H9 (cell line): ENCODE measurements around the gene WDR37. TPM values are rescaled to one million over a fixed set of nuclear protein-coding genes. Genes with fewer than 3 reads are reported as not detected.

Experiments
- DNase-seq: peaks from one replicate; pipeline ENCODE4 v3.0.0-alpha.2; 2017
- H2AFZ ChIP-seq: one replicate; pipeline ENCODE4 v1.6.1; 2013; ENCODE audit warnings: mild to moderate bottlenecking, low read length, control low read depth, moderate library complexity
- H2AK5ac ChIP-seq: 2 replicates; pipeline ENCODE4 v1.6.1; 2013; ENCODE audit warnings: low read length, control low read depth, mixed read lengths; ENCODE audit not compliant: insufficient read length
- H2BK120ac ChIP-seq: one replicate; pipeline ENCODE4 v1.6.1; 2013; ENCODE audit warnings: low read depth, mild to moderate bottlenecking, low read length, control low read depth, inconsistent platforms; ENCODE audit not compliant: poor library complexity, severe bottlenecking
- H2BK12ac ChIP-seq: 2 replicates; pipeline ENCODE4 v1.6.1; 2013; ENCODE audit warnings: low read length, control low read depth, mixed read lengths, low read depth; ENCODE audit not compliant: insufficient read length
- H2BK15ac ChIP-seq: 2 replicates; pipeline ENCODE4 v1.6.1; 2013; ENCODE audit warnings: low read depth, low read length, control low read depth
- H2BK20ac ChIP-seq: one replicate; pipeline ENCODE4 v1.6.1; 2013; ENCODE audit warnings: low read depth, mild to moderate bottlenecking, low read length, control low read depth, inconsistent platforms; ENCODE audit not compliant: poor library complexity, severe bottlenecking
- H2BK5ac ChIP-seq: 2 replicates; pipeline ENCODE4 v1.6.1; 2013; ENCODE audit warnings: low read length, control low read depth, mixed read lengths; ENCODE audit not compliant: insufficient read length
- H3K14ac ChIP-seq: 2 replicates; pipeline ENCODE4 v1.6.1; 2013; ENCODE audit warnings: low read length, control low read depth; ENCODE audit not compliant: insufficient read depth
- H3K18ac ChIP-seq: 2 replicates; pipeline ENCODE4 v1.6.1; 2013; ENCODE audit warnings: low read depth, mild to moderate bottlenecking, mixed read lengths, low read length, control low read depth; ENCODE audit not compliant: insufficient read length
- H3K23ac ChIP-seq: 2 replicates; pipeline ENCODE4 v1.6.1; 2013; ENCODE audit warnings: low read length, control low read depth, mixed read lengths, low read depth; ENCODE audit not compliant: insufficient read length
- H3K23me2 ChIP-seq: 2 replicates; pipeline ENCODE4 v1.6.1; 2013; ENCODE audit warnings: low read depth, mild to moderate bottlenecking, mixed read lengths, low read length, control low read depth; ENCODE audit not compliant: insufficient read length, poor library complexity, severe bottlenecking
- H3K27ac ChIP-seq: 2 replicates; pipeline ENCODE4 v1.5.1; 2013; ENCODE audit warnings: low read length, control low read depth, mixed read lengths, low read depth; ENCODE audit not compliant: insufficient read length
- H3K27me3 ChIP-seq: 2 replicates; pipeline ENCODE4 v1.6.1; 2013; ENCODE audit warnings: low read length, control low read depth, inconsistent platforms; ENCODE audit not compliant: insufficient read depth
- H3K4ac ChIP-seq: 2 replicates; pipeline ENCODE4 v1.6.1; 2013; ENCODE audit warnings: low read depth, mild to moderate bottlenecking, control low read depth, inconsistent platforms, low read length, moderate library complexity
- H3K4me1 ChIP-seq: 2 replicates; pipeline ENCODE4 v1.6.1; 2013; ENCODE audit warnings: low read length, control low read depth, inconsistent platforms; ENCODE audit not compliant: insufficient read depth
- H3K4me2 ChIP-seq: 2 replicates; pipeline ENCODE4 v1.6.1; 2013; ENCODE audit warnings: low read length, control low read depth, mixed read lengths; ENCODE audit not compliant: insufficient read length, insufficient read depth
- H3K56ac ChIP-seq: 2 replicates; pipeline ENCODE4 v1.6.1; 2013; ENCODE audit warnings: low read depth, mild to moderate bottlenecking, mixed read lengths, low read length, control low read depth; ENCODE audit not compliant: insufficient read length
- H3K79me1 ChIP-seq: 2 replicates; pipeline ENCODE4 v1.6.1; 2013; ENCODE audit warnings: low read depth, mild to moderate bottlenecking, moderate library complexity, low read length, control low read depth, inconsistent platforms; ENCODE audit not compliant: insufficient read depth, poor library complexity, severe bottlenecking
- H3K79me2 ChIP-seq: 2 replicates; pipeline ENCODE4 v1.6.1; 2013; ENCODE audit warnings: low read length, control low read depth, inconsistent platforms; ENCODE audit not compliant: insufficient read depth
- H3K9ac ChIP-seq: 2 replicates; pipeline ENCODE4 v1.6.1; 2013; ENCODE audit warnings: low read length, control low read depth, mixed read lengths; ENCODE audit not compliant: insufficient read length; ENCODE audit errors: extremely low read depth
- H3K9me3 ChIP-seq: one replicate; pipeline ENCODE4 v1.6.1; 2013; ENCODE audit warnings: low read depth, low read length, inconsistent platforms; ENCODE audit not compliant: control insufficient read depth
- H3T11ph ChIP-seq: one replicate; pipeline ENCODE4 v1.6.1; 2013; ENCODE audit warnings: mild to moderate bottlenecking, low read length, control low read depth, inconsistent platforms
- H4K20me1 ChIP-seq: one replicate; pipeline ENCODE4 v1.6.1; 2013; ENCODE audit not compliant: control insufficient read depth, insufficient read length, insufficient read depth
- H4K5ac ChIP-seq: 2 replicates; pipeline ENCODE4 v1.6.1; 2013; ENCODE audit warnings: low read depth, mild to moderate bottlenecking, mixed read lengths, low read length, control low read depth; ENCODE audit not compliant: insufficient read length
- H4K8ac ChIP-seq: replicated peaks from 2 replicates; pipeline ENCODE4 v1.6.1; 2013; ENCODE audit warnings: low read length, control low read depth, mixed read lengths, low read depth; ENCODE audit not compliant: insufficient read length
- H4K91ac ChIP-seq: 2 replicates; pipeline ENCODE4 v1.6.1; 2013; ENCODE audit warnings: low read depth, mild to moderate bottlenecking, moderate library complexity, mixed read lengths, low read length, control low read depth; ENCODE audit not compliant: insufficient read length
- H3K27ac Mint-ChIP-seq, 3 experiments: 2 replicates in 2 of 3; 3 replicates in 1 of 3; pipeline ENCODE4 v1.8.0; 2020 to 2021; ENCODE audit warnings: mixed read lengths in 3 of 3, mild to moderate bottlenecking in 1 of 3, moderate library complexity in 1 of 3
- H3K27me3 Mint-ChIP-seq: 2 replicates; pipeline ENCODE4 v1.8.0; 2021; ENCODE audit warnings: low read depth, mild to moderate bottlenecking, moderate library complexity, mixed read lengths
- H3K36me3 Mint-ChIP-seq, 3 experiments: 2 replicates in 2 of 3; 3 replicates in 1 of 3; pipeline ENCODE4 v1.8.0; 2020 to 2021; ENCODE audit warnings: low read depth in 3 of 3, mixed read lengths in 3 of 3; ENCODE audit not compliant: insufficient read depth in 1 of 3
- H3K4me1 Mint-ChIP-seq, 2 experiments: 2 replicates each; pipeline ENCODE4 v1.8.0; 2020; ENCODE audit warnings: mixed read lengths in 2 of 2
- H3K4me3 Mint-ChIP-seq, 2 experiments: 2 replicates in 1 of 2; 3 replicates in 1 of 2; pipeline ENCODE4 v1.8.0; 2020 to 2021; ENCODE audit warnings: mild to moderate bottlenecking in 2 of 2, mixed read lengths in 2 of 2, moderate library complexity in 1 of 2
- H3K9me3 Mint-ChIP-seq, 2 experiments: 2 replicates in 1 of 2; 3 replicates in 1 of 2; pipeline ENCODE4 v1.8.0; 2020; ENCODE audit warnings: mild to moderate bottlenecking in 2 of 2, mixed read lengths in 2 of 2, moderate library complexity in 1 of 2
- CTCF ChIP-seq: fragments of 200-600 bp; sonication (generic); conservative IDR thresholded peaks from 3 replicates; pipeline ENCODE4 v1.8.0; 2021; ENCODE audit warnings: antibody characterized with exemption, mild to moderate bottlenecking
- WGBS: extraction: QIAGEN DNeasy Blood & Tissue Kit; methylation state at CpG from one replicate; pipeline ENCODE4 v1.1.7; 2013; ENCODE audit warnings: missing lambda C conversion rate, low lambda C conversion rate, mixed read lengths; ENCODE audit not compliant: insufficient read length; ENCODE audit errors: extremely low coverage; 5-methylcytosine and 5-hydroxymethylcytosine counted together
- total RNA-seq: library from RNA; stranded (reverse); gene quantifications from 2 replicates; pipeline ENCODE4 v1.2.1, GENCODE V29; 2021

Gene WDR37
- total RNA-seq, 1 experiment from 2014 or later, result 13.1 TPM

GRCh38 chr10:1074052-1074747, 18.0 kb downstream of the WDR37 start:
- no peak overlapping the region; the same call in 1 of the 2 replicates for H3K14ac ChIP-seq
- no peak overlapping the region for H4K8ac ChIP-seq
- Mint-ChIP-seq H3K4me3 (no peak overlapping the region), H3K36me3 (peaks cover 0 to 38% (median 12%) of the 10 kb centered on the region in 3 experiments; a peak in 6 of 7 replicates), H3K27ac (peak overlapping the region; percentile 21 to 57 (median 32); a peak in 4 of 7 replicates), H3K4me1 (peaks cover 6 to 7% of the 10 kb centered on the region in 2 experiments; a peak in 3 of 4 replicates), H3K27me3 (no peaks in the 10 kb centered on the region), H3K9me3 (no peaks in the 10 kb centered on the region)
- H4K5ac ChIP-seq, result no peak overlapping the region
- no peak overlapping the region for H3K4me2 ChIP-seq
- no peaks in the 10 kb centered on the region for H3K9me3 ChIP-seq
- H3K23me2 ChIP-seq, result no peaks in the 10 kb centered on the region
- peaks cover 2% of the 10 kb centered on the region for H3K79me1 ChIP-seq
- H2AFZ ChIP-seq, result no peak overlapping the region
- H4K91ac ChIP-seq, result no peak overlapping the region
- H3K27me3 ChIP-seq, result no peaks in the 10 kb centered on the region
- no peak overlapping the region for H3K18ac ChIP-seq
- H3K4me1 ChIP-seq, result 0 out of 2 replicates have a peak, but pooled peaks cover 3% of the 10 kb centered on the region
- DNase-seq, result no peak
- no peak overlapping the region for H3K9ac ChIP-seq
- no peak overlapping the region for H2BK15ac ChIP-seq
- TF ChIP-seq CTCF, result peak; percentile 32; the same call in 2 of the 3 replicates
- H4K20me1 ChIP-seq, result no peaks in the 10 kb centered on the region
- H3K56ac ChIP-seq, result no peak overlapping the region
- no CpG with 5 or more reads among the region's 24 CpGs for WGBS
- no peak overlapping the region for H2AK5ac ChIP-seq
- H2BK12ac ChIP-seq, result no peak overlapping the region
- no peak overlapping the region for H2BK20ac ChIP-seq
- H3T11ph ChIP-seq, result no peak overlapping the region
- H2BK120ac ChIP-seq, result no peak overlapping the region
- H3K27ac ChIP-seq, result no peak overlapping the region
- no peak overlapping the region for H3K23ac ChIP-seq
- no peak overlapping the region for H3K4ac ChIP-seq
- no peak overlapping the region for H2BK5ac ChIP-seq
- H3K79me2 ChIP-seq, result no peaks in the 10 kb centered on the region
